Activated CD8-positive, alpha-beta T cell treated with anti-CD3 and anti-CD28 coated beads, Interleukin-2, amount 10 ng/mL, durations not matched to agents 7 days and 5 days (primary cell): ENCODE measurements around the gene ADRB1. TPM values are rescaled to one million over a fixed set of nuclear protein-coding genes. Genes with fewer than 3 reads are reported as not detected.

Experiments used
- ATAC-seq: fragments of 150-1000 bp; cut with Tn5 transposase; one replicate; pipeline ENCODE4 v1.10.0; 2021; ENCODE audit warnings: moderate library complexity
- CTCF ChIA-PET: fragments of 350-600 bp; sonication (Branson Sonifier 250); formaldehyde crosslinking; loops from one replicate; lab custom pipeline; 2021; ENCODE audit warnings: antibody characterized with exemption; lab: Charles Lee
- POLR2A ChIA-PET: fragments of 350-600 bp; sonication (Branson Sonifier 250); formaldehyde crosslinking; loops from one replicate; lab custom pipeline; 2021; ENCODE audit warnings: antibody characterized with exemption; lab: Charles Lee
- DNase-seq: peaks from one replicate; pipeline ENCODE4 v3.0.0-alpha.2; 2020
- H3K27ac Mint-ChIP-seq: one replicate; pipeline ENCODE4 v1.8.0; 2021; ENCODE audit warnings: mild to moderate bottlenecking, mixed read lengths
- H3K27me3 Mint-ChIP-seq: one replicate; pipeline ENCODE4 v1.8.0; 2021; ENCODE audit warnings: low read depth, mixed read lengths
- H3K36me3 Mint-ChIP-seq: one replicate; pipeline ENCODE4 v1.8.0; 2021; ENCODE audit warnings: low read depth, mixed read lengths
- H3K4me1 Mint-ChIP-seq: one replicate; pipeline ENCODE4 v1.8.0; 2021; ENCODE audit warnings: low read depth, mixed read lengths
- H3K4me3 Mint-ChIP-seq: one replicate; pipeline ENCODE4 v1.8.0; 2021; ENCODE audit warnings: mild to moderate bottlenecking, mixed read lengths
- H3K9me3 Mint-ChIP-seq: one replicate; pipeline ENCODE4 v1.8.0; 2022; ENCODE audit warnings: mixed read lengths; ENCODE audit not compliant: insufficient read depth
- total RNA-seq, 2 experiments: library from RNA; stranded (reverse); gene quantifications; one replicate each; pipeline ENCODE4 v1.2.3, GENCODE V29; 2021

ADRB1 gene
- total RNA-seq, 2 experiments from 2014 or later = 0.29 to 0.45 TPM

GRCh38 chr10:114027951-114028350 is 15.7 kb upstream of the ADRB1 start:
- POLR2A ChIA-PET = no interaction called here
- Mint-ChIP-seq H3K27ac (no peak overlapping the region), H3K9me3 (no peaks in the 10 kb centered on the region)

GRCh38 chr10:114028425-114028824 is 15.2 kb upstream of the ADRB1 start:
- Mint-ChIP-seq H3K9me3 (no peaks in the 10 kb centered on the region), H3K4me3 (no peak overlapping the region), H3K36me3 (peaks cover 8% of the 10 kb centered on the region), H3K4me1 (peaks cover 31% of the 10 kb centered on the region), H3K27ac (no peak overlapping the region), H3K27me3 (peaks cover 51% of the 10 kb centered on the region)
- DNase-seq (no peak), ATAC-seq (no peak)
- CTCF ChIA-PET = no interaction called here
- POLR2A ChIA-PET = no interaction called here

More at GRCh38 chr10:114027951-114028350, 15.7 kb upstream of the ADRB1 start:
- CTCF ChIA-PET = no interaction called here
- no peak overlapping the region for H3K4me3 Mint-ChIP-seq
- peaks cover 49% of the 10 kb centered on the region for H3K27me3 Mint-ChIP-seq
- DNase-seq (no peak), ATAC-seq (no peak)
- peaks cover 8% of the 10 kb centered on the region for H3K36me3 Mint-ChIP-seq
- peaks cover 31% of the 10 kb centered on the region for H3K4me1 Mint-ChIP-seq

GRCh38 chr10:114029655-114030054 is 14.0 kb upstream of the ADRB1 start:
- ChIA-PET CTCF (no interaction called here), POLR2A (interaction anchor here (0.6 kb wide), 1 partner anchor 192 kb away, joined by 3 read pairs; no protein-coding TSS in a partner anchor)
- Mint-ChIP-seq H3K4me3 (no peak overlapping the region), H3K9me3 (no peaks in the 10 kb centered on the region), H3K4me1 (peaks cover 22% of the 10 kb centered on the region), H3K27me3 (peaks cover 56% of the 10 kb centered on the region), H3K27ac (peak overlapping the region; percentile 32), H3K36me3 (peaks cover 4% of the 10 kb centered on the region)
- ATAC-seq (no peak), DNase-seq (no peak)

GRCh38 chr10:114030140-114030539 is 13.5 kb upstream of the ADRB1 start:
- DNase-seq (no peak), ATAC-seq (no peak)
- ChIA-PET POLR2A (interaction anchor here (0.6 kb wide), 1 partner anchor 193 kb away, joined by 3 read pairs; no protein-coding TSS in a partner anchor), CTCF (no interaction called here)
- Mint-ChIP-seq H3K27me3 (peaks cover 58% of the 10 kb centered on the region), H3K9me3 (no peaks in the 10 kb centered on the region), H3K4me3 (no peak overlapping the region), H3K4me1 (peaks cover 17% of the 10 kb centered on the region), H3K27ac (peak overlapping the region; percentile 54), H3K36me3 (peaks cover 4% of the 10 kb centered on the region)

GRCh38 chr10:114031073-114031972 is 12.3 kb upstream of the ADRB1 start:
- H3K4me1 Mint-ChIP-seq = peaks cover 9% of the 10 kb centered on the region
- ChIA-PET POLR2A (no interaction called here), CTCF (interaction anchor here (1.1 to 1.3 kb wide), 2 partner anchors 12 to 156 kb away, joined by 3 to 4 read pairs; partner anchors contain the start of gene ADRB1)
- H3K36me3 Mint-ChIP-seq = no peaks in the 10 kb centered on the region
- no peak overlapping the region for H3K4me3 Mint-ChIP-seq
- ATAC-seq (no peak), DNase-seq (no peak)
- no peaks in the 10 kb centered on the region for H3K9me3 Mint-ChIP-seq
- peaks cover 66% of the 10 kb centered on the region for H3K27me3 Mint-ChIP-seq
- H3K27ac Mint-ChIP-seq = no peak overlapping the region

- Mint-ChIP-seq H3K9me3 (no peaks in the 10 kb centered on the region), H3K27me3 (peaks cover 64% of the 10 kb centered on the region), H3K4me1 (peaks cover 9% of the 10 kb centered on the region), H3K27ac (no peak overlapping the region), H3K4me3 (no peak overlapping the region), H3K36me3 (no peaks in the 10 kb centered on the region)
- ATAC-seq (no peak), DNase-seq (no peak)
- CTCF ChIA-PET = no interaction called here
- POLR2A ChIA-PET = no interaction called here
Measured at GRCh38 chr10:114033566-114033965, 10.1 kb upstream of the ADRB1 start.

GRCh38 chr10:114034923-114035645 is 8.6 kb upstream of the ADRB1 start:
- peaks cover 63% of the 10 kb centered on the region for H3K27me3 Mint-ChIP-seq
- no peaks in the 10 kb centered on the region for H3K36me3 Mint-ChIP-seq
- no peaks in the 10 kb centered on the region for H3K9me3 Mint-ChIP-seq
- DNase-seq (no peak), ATAC-seq (no peak)
- H3K4me1 Mint-ChIP-seq = peaks cover under 1% of the 10 kb centered on the region
- H3K4me3 Mint-ChIP-seq = no peak overlapping the region
- ChIA-PET POLR2A (no interaction called here), CTCF (interaction anchor here (1.5 kb wide), 1 partner anchor 37 kb away, joined by 3 read pairs; no protein-coding TSS in a partner anchor)
- H3K27ac Mint-ChIP-seq = no peak overlapping the region

GRCh38 chr10:114035791-114036190 is 7.9 kb upstream of the ADRB1 start:
- Mint-ChIP-seq H3K4me3 (no peak overlapping the region), H3K27ac (no peak overlapping the region), H3K27me3 (peaks cover 65% of the 10 kb centered on the region), H3K36me3 (no peaks in the 10 kb centered on the region), H3K9me3 (no peaks in the 10 kb centered on the region), H3K4me1 (no peaks in the 10 kb centered on the region)
- no peak for ATAC-seq
- DNase-seq = no peak
- ChIA-PET CTCF (interaction anchor here (1.5 kb wide), 1 partner anchor 36 kb away, joined by 3 read pairs; no protein-coding TSS in a partner anchor), POLR2A (no interaction called here)

GRCh38 chr10:114038819-114039218 is 4.8 kb upstream of the ADRB1 start:
- Mint-ChIP-seq H3K36me3 (no peaks in the 10 kb centered on the region), H3K4me3 (no peak overlapping the region), H3K9me3 (no peaks in the 10 kb centered on the region), H3K27me3 (peaks cover 59% of the 10 kb centered on the region), H3K27ac (no peak overlapping the region), H3K4me1 (peaks cover 7% of the 10 kb centered on the region)
- DNase-seq = no peak
- ATAC-seq = no peak
- CTCF ChIA-PET = interaction anchor here (1.1 kb wide), 1 partner anchor 31 kb away, joined by 4 read pairs; no protein-coding TSS in a partner anchor
- POLR2A ChIA-PET = no interaction called here

- peaks cover 61% of the 10 kb centered on the region for H3K27me3 Mint-ChIP-seq
- ChIA-PET CTCF (no interaction called here), POLR2A (no interaction called here)
- ATAC-seq = no peak
- no peak for DNase-seq
- H3K36me3 Mint-ChIP-seq = peaks cover 3% of the 10 kb centered on the region
- no peaks in the 10 kb centered on the region for H3K9me3 Mint-ChIP-seq
- H3K4me3 Mint-ChIP-seq = no peak overlapping the region
- H3K27ac Mint-ChIP-seq = no peak overlapping the region
- peaks cover 17% of the 10 kb centered on the region for H3K4me1 Mint-ChIP-seq
Measured at GRCh38 chr10:114041166-114041565, 2.5 kb upstream of the ADRB1 start.

GRCh38 chr10:114042895-114043531 is 653 bp upstream of the ADRB1 start:
- peaks cover 18% of the 10 kb centered on the region for H3K4me1 Mint-ChIP-seq
- POLR2A ChIA-PET = interaction anchor here (1.3 kb wide), 1 partner anchor 82 kb away, joined by 5 read pairs; no protein-coding TSS in a partner anchor
- CTCF ChIA-PET = interaction anchor here (1.3 to 1.5 kb wide), 2 partner anchors 11 to 25 kb away, joined by 3 read pairs; no protein-coding TSS in a partner anchor
- DNase-seq (no peak), ATAC-seq (peak; percentile 41)
- H3K36me3 Mint-ChIP-seq = peaks cover 3% of the 10 kb centered on the region
- H3K27ac Mint-ChIP-seq = no peak overlapping the region
- H3K27me3 Mint-ChIP-seq = peaks cover 70% of the 10 kb centered on the region
- H3K4me3 Mint-ChIP-seq = peak overlapping the region; percentile 70
- H3K9me3 Mint-ChIP-seq = no peaks in the 10 kb centered on the region
